Keratinocyte (primary cell): ENCODE results near the gene CTU1. TPM values are rescaled to one million over a fixed set of nuclear protein-coding genes. Genes with fewer than 3 reads are reported as not detected.

Experiments used
- DNase-seq: peaks from one replicate; pipeline ENCODE4 v3.0.0-alpha.2; 2011; ENCODE audit warnings: low read depth, missing footprints, low spot score
- FAIRE-seq: peaks from 2 replicates; lab custom pipeline; 2011; peaks lifted over from hg19 to GRCh38; lab: Jason Lieb, UNC
- H2AFZ ChIP-seq: 2 replicates; pipeline ENCODE4 v1.6.0; 2012; ENCODE audit warnings: low read length, control low read depth, inconsistent platforms; ENCODE audit not compliant: control insufficient read depth
- H3K27ac ChIP-seq: 2 replicates; pipeline ENCODE4 v1.5.1; 2011; ENCODE audit warnings: low read length; ENCODE audit not compliant: control insufficient read depth, insufficient read depth
- H3K27me3 ChIP-seq: 3 replicates; pipeline ENCODE4 v1.6.0; 2011; ENCODE audit warnings: low read length; ENCODE audit not compliant: control insufficient read depth, insufficient read depth; ENCODE audit errors: extremely low read depth
- H3K36me3 ChIP-seq, 2 experiments: 2 replicates in 1 of 2; 3 replicates in 1 of 2; pipeline ENCODE4 v1.5.1; 2011; ENCODE audit warnings: low read length in 2 of 2, mild to moderate bottlenecking in 1 of 2; ENCODE audit not compliant: control insufficient read depth in 2 of 2, insufficient read depth in 2 of 2; ENCODE audit errors: extremely low read depth in 1 of 2
- H3K4me1 ChIP-seq: 3 replicates; pipeline ENCODE4 v1.5.1; 2011; ENCODE audit warnings: low read length; ENCODE audit not compliant: control insufficient read depth, insufficient read depth; ENCODE audit errors: extremely low read depth
- H3K4me2 ChIP-seq: 3 replicates; pipeline ENCODE4 v1.6.0; 2011; ENCODE audit warnings: low read depth, low read length; ENCODE audit not compliant: control insufficient read depth, insufficient read depth; ENCODE audit errors: extremely low read depth
- H3K4me3 ChIP-seq, 3 experiments: fragments of 200-600 bp in 1 of 3; sonication (generic) in 1 of 3; 2 replicates in 2 of 3; 3 replicates in 1 of 3; pipeline ENCODE4 v1.5.1; 2011 to 2016; ENCODE audit warnings: low read length in 3 of 3, mild to moderate bottlenecking in 3 of 3, control low read depth in 2 of 3, inconsistent platforms in 1 of 3, low read depth in 1 of 3, mixed read lengths in 1 of 3, mixed run types in 1 of 3, moderate library complexity in 1 of 3; ENCODE audit not compliant: control insufficient read depth in 2 of 3, insufficient read depth in 2 of 3; ENCODE audit errors: extremely low read depth in 1 of 3
- H3K79me2 ChIP-seq: 2 replicates; pipeline ENCODE4 v1.6.0; 2012; ENCODE audit warnings: low read length; ENCODE audit not compliant: control insufficient read depth, insufficient read depth
- H3K9ac ChIP-seq: 3 replicates; pipeline ENCODE4 v1.6.0; 2011; ENCODE audit warnings: low read length; ENCODE audit not compliant: control insufficient read depth, insufficient read depth; ENCODE audit errors: extremely low read depth
- H3K9me1 ChIP-seq: 3 replicates; pipeline ENCODE4 v1.6.0; 2011; ENCODE audit warnings: low read length; ENCODE audit not compliant: control insufficient read depth, insufficient read depth; ENCODE audit errors: extremely low read depth
- H3K9me3 ChIP-seq: 2 replicates; pipeline ENCODE4 v1.5.1; 2012; ENCODE audit warnings: low read depth, low read length; ENCODE audit not compliant: control insufficient read depth
- H4K20me1 ChIP-seq: 3 replicates; pipeline ENCODE4 v1.6.0; 2011; ENCODE audit warnings: low read length; ENCODE audit not compliant: control insufficient read depth, insufficient read depth; ENCODE audit errors: extremely low read depth
- EZH2 ChIP-seq: IDR thresholded peaks from one replicate; pipeline ENCODE4 v1.6.1; 2012; ENCODE audit warnings: inconsistent platforms, mild to moderate bottlenecking, low read length, moderate library complexity
- dilution Hi-C: fragments of 300-500 bp; cut with MboI; formaldehyde crosslinking; loops from one replicate; pipeline ENCODE4 v1.7.0; 2020; ENCODE audit warnings: low sequenced_read_pairs; ENCODE audit not compliant: extremely low pct_ligation_motif_present
- polyA plus RNA-seq, 5 experiments: library from polyadenylated mRNA; depleted of rRNA in 3 of 5; stranded (reverse) in 3 of 5; stranded (forward) in 1 of 5; unstranded in 1 of 5; fragments of >200 nt; gene quantifications; 1 replicate in 1 of 5; 2 replicates in 3 of 5; 3 replicates in 1 of 5; pipeline versions ENCODE4 v1.2.1 to v1.2.3, GENCODE V29; 2011 to 2012; ENCODE audit warnings: missing spikeins in 2 of 5, low read depth in 1 of 5, low replicate concordance in 1 of 5
- TF ChIP-seq, protein P1 (sequence below), 3 experiments: IDR thresholded peaks in 1 of 3; conservative IDR thresholded peaks in 1 of 3; optimal IDR thresholded peaks in 1 of 3; 2 replicates in 2 of 3; 3 replicates in 1 of 3; pipeline versions ENCODE3 to v1.5.1; 2011; ENCODE audit warnings: low read length in 3 of 3, mild to moderate bottlenecking in 3 of 3, moderate library complexity in 2 of 3, control low read depth in 1 of 3, inconsistent platforms in 1 of 3; ENCODE audit not compliant: insufficient read depth in 2 of 3; ENCODE audit errors: extremely low read depth in 1 of 3

The CTU1 gene
- polyA plus RNA-seq, 1 donor (not counting 4 experiments of a cell fraction or from before 2014, with no cell fraction given), result 1.9 TPM

DNA sequence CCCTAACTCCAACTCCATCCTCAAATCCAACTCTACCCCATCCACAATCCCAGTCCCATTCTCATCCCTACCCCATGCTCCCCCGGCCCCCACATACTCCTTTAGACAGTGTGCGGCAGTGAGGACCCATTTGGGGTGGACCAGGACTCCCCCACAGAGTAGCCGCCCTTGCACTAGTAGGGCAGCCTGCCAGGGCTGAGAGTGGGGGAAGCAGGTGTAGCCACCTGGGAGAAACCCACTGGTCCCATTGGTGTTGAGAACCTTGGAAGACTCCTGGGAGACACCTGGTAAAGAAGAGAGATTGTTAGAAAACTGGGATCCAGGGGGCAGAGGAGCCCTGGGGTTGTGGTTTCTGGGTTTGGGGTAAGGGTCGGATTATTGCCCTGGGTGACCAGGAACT, 47.9 kb downstream of the CTU1 start:
- no peak for DNase-seq
- no peak overlapping the region for H3K4me3 ChIP-seq
- no peak for FAIRE-seq
- no peak overlapping the region for H3K4me2 ChIP-seq
- H3K36me3 ChIP-seq, result no peaks in the 10 kb centered on the region
- no peaks in the 10 kb centered on the region for H3K9me3 ChIP-seq
- no peaks in the 10 kb centered on the region for H4K20me1 ChIP-seq
- H3K27ac ChIP-seq, result no peak overlapping the region
- peaks cover 3% of the 10 kb centered on the region for H3K4me1 ChIP-seq
- dilution Hi-C loops, result no loop called here
- peaks cover 14% of the 10 kb centered on the region for H3K27me3 ChIP-seq
- H3K9ac ChIP-seq, result no peak overlapping the region
- no peak overlapping the region for H2AFZ ChIP-seq
- TF ChIP-seq, protein P1, sequence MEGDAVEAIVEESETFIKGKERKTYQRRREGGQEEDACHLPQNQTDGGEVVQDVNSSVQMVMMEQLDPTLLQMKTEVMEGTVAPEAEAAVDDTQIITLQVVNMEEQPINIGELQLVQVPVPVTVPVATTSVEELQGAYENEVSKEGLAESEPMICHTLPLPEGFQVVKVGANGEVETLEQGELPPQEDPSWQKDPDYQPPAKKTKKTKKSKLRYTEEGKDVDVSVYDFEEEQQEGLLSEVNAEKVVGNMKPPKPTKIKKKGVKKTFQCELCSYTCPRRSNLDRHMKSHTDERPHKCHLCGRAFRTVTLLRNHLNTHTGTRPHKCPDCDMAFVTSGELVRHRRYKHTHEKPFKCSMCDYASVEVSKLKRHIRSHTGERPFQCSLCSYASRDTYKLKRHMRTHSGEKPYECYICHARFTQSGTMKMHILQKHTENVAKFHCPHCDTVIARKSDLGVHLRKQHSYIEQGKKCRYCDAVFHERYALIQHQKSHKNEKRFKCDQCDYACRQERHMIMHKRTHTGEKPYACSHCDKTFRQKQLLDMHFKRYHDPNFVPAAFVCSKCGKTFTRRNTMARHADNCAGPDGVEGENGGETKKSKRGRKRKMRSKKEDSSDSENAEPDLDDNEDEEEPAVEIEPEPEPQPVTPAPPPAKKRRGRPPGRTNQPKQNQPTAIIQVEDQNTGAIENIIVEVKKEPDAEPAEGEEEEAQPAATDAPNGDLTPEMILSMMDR (optimal IDR thresholded peaks at IDR 0.05 in 1 of 3, IDR thresholded peaks at IDR 0.05 in 1 of 3, conservative IDR thresholded peaks at IDR 0.05 in 1 of 3; ENCODE audit: extremely low read depth in 1 of 3, insufficient read depth in 2 of 3, low read length in 3 of 3), result no peak
- TF ChIP-seq EZH2, result no peak
- no peaks in the 10 kb centered on the region for H3K9me1 ChIP-seq
- H3K79me2 ChIP-seq, result no peaks in the 10 kb centered on the region

DNA sequence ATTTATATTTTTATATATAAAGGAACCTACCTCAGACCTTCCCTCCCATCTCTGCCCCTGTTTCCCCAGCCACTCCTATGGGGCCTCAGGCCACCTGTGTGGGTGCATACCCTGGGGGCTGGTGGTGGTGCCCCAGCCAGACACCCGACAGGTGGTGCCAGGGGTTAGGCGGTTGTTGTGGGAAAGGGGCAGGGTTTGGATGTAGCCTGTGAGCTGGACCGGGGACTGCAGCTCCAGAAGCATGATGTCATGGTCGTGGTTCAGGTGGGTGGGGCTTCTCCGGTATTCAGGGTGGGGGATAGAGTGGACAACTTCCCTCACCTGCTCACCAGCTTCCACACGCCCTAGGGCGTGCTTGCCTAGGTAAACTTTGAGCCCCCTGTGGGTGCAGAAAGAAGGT, 48.5 kb downstream of the CTU1 start:
- H3K79me2 ChIP-seq, result no peaks in the 10 kb centered on the region
- FAIRE-seq (no peak), DNase-seq (no peak)
- H3K4me1 ChIP-seq, result no peaks in the 10 kb centered on the region
- no peak overlapping the region for H2AFZ ChIP-seq
- H3K9me1 ChIP-seq, result no peaks in the 10 kb centered on the region
- no peaks in the 10 kb centered on the region for H3K36me3 ChIP-seq
- no peaks in the 10 kb centered on the region for H3K9me3 ChIP-seq
- no peak overlapping the region for H3K4me3 ChIP-seq
- H3K4me2 ChIP-seq, result no peak overlapping the region
- H4K20me1 ChIP-seq, result no peaks in the 10 kb centered on the region
- dilution Hi-C loops, result no loop called here
- H3K9ac ChIP-seq, result no peak overlapping the region
- peaks cover 9% of the 10 kb centered on the region for H3K27me3 ChIP-seq
- TF ChIP-seq EZH2, result no peak
- TF ChIP-seq, protein P1 (optimal IDR thresholded peaks at IDR 0.05 in 1 of 3, IDR thresholded peaks at IDR 0.05 in 1 of 3, conservative IDR thresholded peaks at IDR 0.05 in 1 of 3; ENCODE audit: extremely low read depth in 1 of 3, insufficient read depth in 2 of 3, low read length in 3 of 3), result no peak
- no peak overlapping the region for H3K27ac ChIP-seq
